K562 (cell line): Measurements from ENCODE around the gene BAD. TPM values are rescaled to one million over a fixed set of nuclear protein-coding genes. Genes with fewer than 3 reads are reported as not detected.
A peak's percentile ranks its signal among the peaks of the same experiment; 100 is the strongest.

Experiments
- CC2D1A ChIP-seq: fragments of 450-650 bp; IDR thresholded peaks from 2 replicates; pipeline ENCODE4 v1.6.1; 2017; ENCODE audit warnings: mild to moderate bottlenecking
- FOXA1 ChIP-seq: fragments of 450-650 bp; IDR thresholded peaks from 2 replicates; pipeline ENCODE4 v1.6.1; 2016; ENCODE audit warnings: mild to moderate bottlenecking, borderline replicate concordance
- KAT8 ChIP-seq: fragments of 450-650 bp; IDR thresholded peaks from 2 replicates; pipeline ENCODE4 v1.6.1; 2016; ENCODE audit warnings: low read depth, mild to moderate bottlenecking
- MTA2 ChIP-seq: fragments of 450-650 bp; IDR thresholded peaks from 2 replicates; pipeline ENCODE4 v1.6.1; 2016; ENCODE audit warnings: low read depth
- POLR2AphosphoS2 ChIP-seq: IDR thresholded peaks from 2 replicates; pipeline ENCODE4 v1.6.1; 2012; ENCODE audit warnings: low read length, improper control_type of control experiment
- POLR2G ChIP-seq: fragments of 200-400 bp; formaldehyde crosslinking; IDR thresholded peaks from 2 replicates; pipeline ENCODE4 v1.6.1; 2017; ENCODE audit warnings: low read depth, mild to moderate bottlenecking, antibody characterized with exemption, low read length, moderate library complexity
- RBFOX2 ChIP-seq: fragments of 200-400 bp; formaldehyde crosslinking; IDR thresholded peaks from 2 replicates; pipeline ENCODE4 v1.6.1; 2017; ENCODE audit warnings: low read depth, mild to moderate bottlenecking, low read length, moderate library complexity
- RBM22 ChIP-seq: fragments of 200-400 bp; formaldehyde crosslinking; IDR thresholded peaks from 2 replicates; pipeline ENCODE4 v1.6.1; 2018; ENCODE audit warnings: low read length, low read depth; ENCODE audit not compliant: poor library complexity, severe bottlenecking
- REST ChIP-seq, 2 experiments: fragments of 450-650 bp; formaldehyde crosslinking in 1 of 2; IDR thresholded peaks; 2 replicates each; pipeline versions ENCODE4 v1.4.0 to v1.6.1; 2014 to 2020; ENCODE audit warnings: mild to moderate bottlenecking in 2 of 2, borderline replicate concordance in 1 of 2, low read depth in 1 of 2
- RFX1 ChIP-seq: fragments of 450-650 bp; IDR thresholded peaks from 2 replicates; pipeline ENCODE4 v1.6.1; 2016; ENCODE audit warnings: mild to moderate bottlenecking, moderate library complexity
- SETDB1 ChIP-seq: IDR thresholded peaks from one replicate; pipeline ENCODE4 v1.6.1; 2012; ENCODE audit warnings: low read length, control low read depth, inconsistent platforms
- TAF9B ChIP-seq: fragments of 450-650 bp; IDR thresholded peaks from 2 replicates; pipeline ENCODE4 v1.6.1; 2018; ENCODE audit warnings: mild to moderate bottlenecking; ENCODE audit not compliant: partially characterized antibody
- TBL1XR1 ChIP-seq, 2 experiments: IDR thresholded peaks; 2 replicates each; pipeline ENCODE4 v1.6.1; 2012; ENCODE audit warnings: improper control_type of control experiment in 2 of 2, low read length in 2 of 2, mild to moderate bottlenecking in 1 of 2
- ZNF121 ChIP-seq: sonication (generic); formaldehyde crosslinking; conservative IDR thresholded peaks from 2 replicates; pipeline ENCODE4 v1.8.0; 2022; ENCODE audit warnings: missing genetic modification reagents
- ZNF24 ChIP-seq: fragments of 450-650 bp; IDR thresholded peaks from 2 replicates; pipeline ENCODE4 v1.6.1; 2016
- ZNF57 ChIP-seq: fragments of 450-650 bp; formaldehyde crosslinking; IDR thresholded peaks from 2 replicates; pipeline ENCODE4 v1.4.0; 2020; ENCODE audit warnings: mild to moderate bottlenecking, moderate library complexity
- ZNF644 ChIP-seq: fragments of 200-800 bp; sonication (Bioruptor generic); IDR thresholded peaks from 2 replicates; pipeline ENCODE4 v1.6.1; 2016; ENCODE audit warnings: low read depth, missing genetic modification characterization, missing compliant biosample characterization
- ZNF778 ChIP-seq: fragments of 450-650 bp; formaldehyde crosslinking; IDR thresholded peaks from 2 replicates; pipeline ENCODE4 v1.4.0; 2020; ENCODE audit warnings: mild to moderate bottlenecking, moderate library complexity
- polyA plus RNA-seq, 8 experiments: library from polyadenylated mRNA; depleted of rRNA in 4 of 8; stranded (reverse) in 5 of 8; unstranded in 3 of 8; fragments of >200 nt; fragmentation: Nextera tagmentation in 2 of 8; fragmentation: Illumina TruSeq in 1 of 8; extraction: Ambion mirVana in 2 of 8; extraction: Trizol in 1 of 8; gene quantifications; 2 replicates each; pipeline versions ENCODE4 v1.2.1 to v1.2.3, GENCODE V29; 2011 to 2014; ENCODE audit warnings: inconsistent platforms in 1 of 8, missing spikeins in 1 of 8
- total RNA-seq, 7 experiments: library from RNA; depleted of rRNA in 6 of 7; stranded (reverse); fragments of >200 nt in 6 of 7; fragmentation: Illumina TruSeq in 2 of 7; extraction: Trizol in 2 of 7; gene quantifications; 2 replicates each; pipeline versions ENCODE4 v1.2.1 to v1.2.3, GENCODE V29; 2011 to 2021; ENCODE audit warnings: low replicate concordance in 1 of 7
- TF ChIP-seq, protein P1 (sequence below), 2 experiments: fragments of 250-450 bp in 1 of 2; fragments of 450-650 bp in 1 of 2; sonication (Bioruptor Pico) in 1 of 2; IDR thresholded peaks; 2 replicates each; pipeline versions ENCODE4 v1.6.1 to v1.8.0; 2016 to 2021; ENCODE audit warnings: mild to moderate bottlenecking in 2 of 2, moderate library complexity in 2 of 2, missing compliant biosample characterization in 1 of 2, missing genetic modification characterization in 1 of 2

BAD gene
- total and polyA plus RNA-seq, 9 of the 15 experiments (the other 6 are each of a cell fraction or from before 2014, with no cell fraction given), result 0.61 to 45.6 (median 11.8) TPM

GRCh38 chr11:64224151-64224890 is 60.1 kb downstream of the BAD start (continued):
- TF ChIP-seq ZNF57 (CRISPR knock-in tag) (no peak), TBL1XR1 (IDR thresholded peaks at IDR 0.05; ENCODE audit: low read length in 2 of 2) (no peak), FOXA1 (no peak), MTA2 (no peak), REST (IDR thresholded peaks at IDR 0.05; ENCODE audit: borderline replicate concordance) (no peak), REST (CRISPR knock-in tag; IDR thresholded peaks at IDR 0.05; ENCODE audit: low read depth) (0 out of 2 replicates have a peak, but pooled peaks have one; percentile 57), RBM22 (peak; percentile 56), RBFOX2 (peak; percentile 68; the same call in 1 of the 2 replicates), ZNF644 (tag) (no peak), ZNF121 (no peak), SETDB1 (no peak), CC2D1A (no peak), POLR2G (peak; percentile 81), ZNF778 (no peak), KAT8 (no peak), TAF9B (no peak), ZNF24 (no peak), POLR2AphosphoS2 (peak; percentile 75; the same call in 1 of the 2 replicates), RFX1 (no peak)
- TF ChIP-seq, protein P1, sequence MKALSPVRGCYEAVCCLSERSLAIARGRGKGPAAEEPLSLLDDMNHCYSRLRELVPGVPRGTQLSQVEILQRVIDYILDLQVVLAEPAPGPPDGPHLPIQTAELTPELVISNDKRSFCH (CRISPR knock-in tag; IDR thresholded peaks at IDR 0.05), result no peak
- TF ChIP-seq, protein P1 (tag; IDR thresholded peaks at IDR 0.05), result no peak
